GM23338 (cell line): Measurements from ENCODE around the gene CCL27. TPM values are rescaled to one million over a fixed set of nuclear protein-coding genes. Genes with fewer than 3 reads are reported as not detected.

Experiments
- ATAC-seq: fragments of 200-7000 bp; cut with Tn5 transposase; 3 replicates; pipeline ENCODE4 v1.9.1; 2020
- DNase-seq: peaks from one replicate; pipeline ENCODE4 v3.0.0-alpha.2; 2015; ENCODE audit warnings: low spot score
- H2AFZ ChIP-seq: fragments of 200-600 bp; sonication (generic); 2 replicates; pipeline ENCODE4 v1.8.0; 2016; ENCODE audit warnings: antibody characterized with exemption, mild to moderate bottlenecking, moderate library complexity
- H3F3A ChIP-seq: fragments of 200-600 bp; sonication (generic); replicated peaks from 2 replicates; pipeline ENCODE4 v1.8.0; 2017; ENCODE audit warnings: antibody characterized with exemption, mixed run types, low read depth
- H3K27ac ChIP-seq: fragments of 200-600 bp; sonication (generic); 2 replicates; pipeline ENCODE4 v1.6.1; 2016; ENCODE audit warnings: low read depth
- H3K27me3 ChIP-seq: fragments of 200-600 bp; sonication (generic); 2 replicates; pipeline ENCODE4 v1.8.0; 2016; ENCODE audit warnings: mild to moderate bottlenecking, mixed run types, moderate library complexity; ENCODE audit not compliant: insufficient read depth
- H3K36me3 ChIP-seq: fragments of 200-600 bp; sonication (generic); 2 replicates; pipeline ENCODE4 v1.8.0; 2016; ENCODE audit warnings: mild to moderate bottlenecking; ENCODE audit not compliant: insufficient read depth
- H3K4me1 ChIP-seq: fragments of 200-600 bp; sonication (generic); 2 replicates; pipeline ENCODE4 v1.8.0; 2016; ENCODE audit warnings: mild to moderate bottlenecking, moderate library complexity; ENCODE audit not compliant: insufficient read depth
- H3K4me2 ChIP-seq: fragments of 200-600 bp; sonication (generic); 2 replicates; pipeline ENCODE4 v1.7.1; 2017; ENCODE audit warnings: mixed run types
- H3K4me3 ChIP-seq: fragments of 200-600 bp; sonication (generic); 2 replicates; pipeline ENCODE4 v1.6.1; 2016; ENCODE audit warnings: mixed run types
- H3K79me2 ChIP-seq: fragments of 200-600 bp; sonication (generic); replicated peaks from 2 replicates; pipeline ENCODE4 v1.8.0; 2017; ENCODE audit warnings: mild to moderate bottlenecking; ENCODE audit not compliant: insufficient read depth
- H3K9me2 ChIP-seq: fragments of 200-600 bp; sonication (generic); 2 replicates; pipeline ENCODE4 v1.8.0; 2017; ENCODE audit not compliant: insufficient read depth
- H4K20me1 ChIP-seq: fragments of 200-600 bp; sonication (generic); replicated peaks from 2 replicates; pipeline ENCODE4 v1.8.0; 2017; ENCODE audit warnings: mild to moderate bottlenecking; ENCODE audit not compliant: insufficient read depth
- H3K27ac Mint-ChIP-seq: 2 replicates; pipeline ENCODE4 v1.8.0; 2020; ENCODE audit warnings: inconsistent platforms, mild to moderate bottlenecking, moderate library complexity, mixed read lengths
- H3K27me3 Mint-ChIP-seq: 3 replicates; pipeline ENCODE4 v1.8.0; 2022; ENCODE audit warnings: low read depth, mild to moderate bottlenecking, moderate library complexity, mixed read lengths, inconsistent platforms; ENCODE audit not compliant: insufficient read depth, poor library complexity
- H3K36me3 Mint-ChIP-seq: 3 replicates; pipeline ENCODE4 v1.8.0; 2021; ENCODE audit warnings: low read depth, mild to moderate bottlenecking, inconsistent platforms, moderate library complexity, mixed read lengths
- H3K4me1 Mint-ChIP-seq: 3 replicates; pipeline ENCODE4 v1.8.0; 2020; ENCODE audit warnings: mild to moderate bottlenecking, inconsistent platforms, mixed read lengths
- H3K4me3 Mint-ChIP-seq: 3 replicates; pipeline ENCODE4 v1.8.0; 2021; ENCODE audit warnings: moderate library complexity, mild to moderate bottlenecking, inconsistent platforms, mixed read lengths
- H3K9me3 Mint-ChIP-seq: 3 replicates; pipeline ENCODE4 v1.8.0; 2020; ENCODE audit warnings: moderate library complexity, mild to moderate bottlenecking, inconsistent platforms, mixed read lengths
- CREB1 ChIP-seq: fragments of 250-450 bp; sonication (Bioruptor Pico); IDR thresholded peaks from 2 replicates; pipeline ENCODE4 v1.5.0; 2020; ENCODE audit warnings: low read depth, mild to moderate bottlenecking, moderate library complexity
- CTCF ChIP-seq, 2 experiments: fragments of 200-600 bp in 1 of 2; sonication (generic) in 1 of 2; conservative IDR thresholded peaks; 2 replicates each; pipeline versions ENCODE4 v1.5.1 to v1.6.1; 2016 to 2017; ENCODE audit warnings: antibody characterized with exemption in 2 of 2, low read depth in 2 of 2, mild to moderate bottlenecking in 2 of 2, moderate library complexity in 1 of 2
- ETS1 ChIP-seq: IDR thresholded peaks from 2 replicates; pipeline ENCODE4 v1.6.1; 2016; ENCODE audit warnings: antibody characterized with exemption
- EZH2 ChIP-seq: fragments of 200-600 bp; sonication (generic); IDR thresholded peaks from one replicate; pipeline ENCODE4 v1.8.0; 2017; ENCODE audit warnings: antibody characterized with exemption, mild to moderate bottlenecking, low read depth; ENCODE audit not compliant: unreplicated experiment
- EZH2phosphoT487 ChIP-seq: fragments of 200-600 bp; sonication (generic); IDR thresholded peaks from one replicate; pipeline ENCODE4 v1.8.1; 2018; ENCODE audit warnings: antibody characterized with exemption; ENCODE audit not compliant: unreplicated experiment
- JUNB ChIP-seq: IDR thresholded peaks from one replicate; pipeline ENCODE4 v1.6.1; 2016; ENCODE audit warnings: antibody characterized with exemption; ENCODE audit not compliant: unreplicated experiment
- NANOG ChIP-seq: IDR thresholded peaks from 2 replicates; pipeline ENCODE4 v1.6.1; 2016; ENCODE audit warnings: antibody characterized with exemption, borderline replicate concordance
- POLR2AphosphoS5 ChIP-seq: IDR thresholded peaks from 2 replicates; pipeline ENCODE4 v1.6.1; 2016; ENCODE audit warnings: antibody characterized with exemption, low read depth
- REST ChIP-seq: IDR thresholded peaks from one replicate; pipeline ENCODE4 v1.6.1; 2018; ENCODE audit warnings: antibody characterized with exemption; ENCODE audit not compliant: unreplicated experiment
- STAT1 ChIP-seq: IDR thresholded peaks from one replicate; pipeline ENCODE4 v1.6.1; 2016; ENCODE audit warnings: antibody characterized with exemption; ENCODE audit not compliant: unreplicated experiment
- ZNF114 ChIP-seq: fragments of 250-450 bp; sonication (Bioruptor Pico); IDR thresholded peaks from 2 replicates; pipeline ENCODE4 v1.5.0; 2020; ENCODE audit warnings: mild to moderate bottlenecking, moderate library complexity
- ZNF331 ChIP-seq: fragments of 250-450 bp; sonication (Bioruptor Pico); IDR thresholded peaks from 2 replicates; pipeline ENCODE4 v1.5.0; 2020; ENCODE audit warnings: low read depth, mild to moderate bottlenecking, moderate library complexity
- ZNF462 ChIP-seq: fragments of 250-450 bp; sonication (Bioruptor Pico); IDR thresholded peaks from 2 replicates; pipeline ENCODE4 v1.5.0; 2020; ENCODE audit warnings: mild to moderate bottlenecking, moderate library complexity
- polyA plus RNA-seq: library from polyadenylated mRNA; unstranded; fragments of >200 nt; fragmentation: Nextera tagmentation; extraction: Ambion mirVana; gene quantifications from 2 replicates; pipeline ENCODE4 v1.2.1, GENCODE V29; 2016
- total RNA-seq: library from RNA; depleted of rRNA; stranded (reverse); fragments of >200 nt; shearing (Covaris generic); gene quantifications from 2 replicates; pipeline ENCODE4 v1.2.3, GENCODE V29; 2014

Gene CCL27
- total and polyA plus RNA-seq, 2 experiments from 2014 or later = not detected

GRCh38 chr9:34615132-34615531 is 47.3 kb downstream of the CCL27 start:
- ATAC-seq = no peak
- Histone ChIP-seq H3K4me2 (no peak overlapping the region), H2AFZ (no peak overlapping the region), H3K9me2 (no peaks in the 10 kb centered on the region), H3K27ac (no peak overlapping the region), H3K79me2 (no peaks in the 10 kb centered on the region), H3K27me3 (peaks cover 11% of the 10 kb centered on the region), H3K4me3 (no peak overlapping the region), H3F3A (0 out of 2 replicates have a peak, but pooled peaks cover 3% of the 10 kb centered on the region), H4K20me1 (no peaks in the 10 kb centered on the region), H3K36me3 (no peaks in the 10 kb centered on the region), H3K4me1 (peaks cover 10% of the 10 kb centered on the region; the same call in 1 of the 2 replicates)
- no peak overlapping the region for H3K4me3 Mint-ChIP-seq
- TF ChIP-seq NANOG = no peak
- no peak for TF ChIP-seq CREB1 (CRISPR knock-in tag)
- no peak for TF ChIP-seq EZH2phosphoT487
- TF ChIP-seq POLR2AphosphoS5 = no peak
- no peak for TF ChIP-seq CTCF (conservative IDR thresholded peaks at IDR 0.05; ENCODE audit: low read depth in 2 of 2)
- no peak for TF ChIP-seq ETS1
- no peak for TF ChIP-seq ZNF331
- no peak for TF ChIP-seq STAT1
- no peak for TF ChIP-seq REST
- no peak for TF ChIP-seq ZNF114 (CRISPR knock-in tag)
- no peak for TF ChIP-seq JUNB
- TF ChIP-seq EZH2 = no peak
- TF ChIP-seq ZNF462 (CRISPR knock-in tag) = no peak
- H3K27ac Mint-ChIP-seq = no peak overlapping the region
- H3K27me3 Mint-ChIP-seq = peaks cover 23% of the 10 kb centered on the region
- no peak for DNase-seq
- no peaks in the 10 kb centered on the region for H3K36me3 Mint-ChIP-seq
- peaks cover 14% of the 10 kb centered on the region for H3K4me1 Mint-ChIP-seq
- no peaks in the 10 kb centered on the region for H3K9me3 Mint-ChIP-seq
